ENCODE data around the gene PCNX2.

GRCh38 chr1:233138788-233139585, 156.5 kb downstream of the PCNX2 start:
- TF ChIP-seq MXI1 (IDR thresholded peaks at IDR 0.05; ENCODE audit: low read depth, low read length): no peak
- no peak for TF ChIP-seq BCL11A (IDR thresholded peaks at IDR 0.05; ENCODE audit: low read depth, low read length)
- TF ChIP-seq CTCF (IDR thresholded peaks at IDR 0.05 in 2 of 3, conservative IDR thresholded peaks at IDR 0.05 in 1 of 3; ENCODE audit: control insufficient read depth in 2 of 3, extremely low read depth in 1 of 3, insufficient read depth in 1 of 3, low read depth in 3 of 3, low read length in 3 of 3): no peak
- no peak for TF ChIP-seq EZH2 (IDR thresholded peaks at IDR 0.05; ENCODE audit: borderline replicate concordance, control insufficient read depth, low read depth, low read length)
- no peak for TF ChIP-seq HDAC2 (IDR thresholded peaks at IDR 0.05)
- TF ChIP-seq JUNB (IDR thresholded peaks at IDR 0.05): no peak
- no peak for TF ChIP-seq SP1 (IDR thresholded peaks at IDR 0.05; ENCODE audit: low read depth, low read length)
- no peak for TF ChIP-seq NFYB (IDR thresholded peaks at IDR 0.05; ENCODE audit: insufficient read depth, low read depth, low read length)
- no peak for TF ChIP-seq CEBPZ (IDR thresholded peaks at IDR 0.05; ENCODE audit: low read depth, low read length)
- no peak for TF ChIP-seq TAF1 (IDR thresholded peaks at IDR 0.05; ENCODE audit: borderline replicate concordance, low read depth, low read length)
- TF ChIP-seq E2F8 (IDR thresholded peaks at IDR 0.05; ENCODE audit: low read depth, partially characterized antibody): no peak
- no peak for TF ChIP-seq POLR2AphosphoS5 (IDR thresholded peaks at IDR 0.05; ENCODE audit: low read length)

Data from GM12878 (cell line).